ENCODE results near the gene DOCK4.

DNA sequence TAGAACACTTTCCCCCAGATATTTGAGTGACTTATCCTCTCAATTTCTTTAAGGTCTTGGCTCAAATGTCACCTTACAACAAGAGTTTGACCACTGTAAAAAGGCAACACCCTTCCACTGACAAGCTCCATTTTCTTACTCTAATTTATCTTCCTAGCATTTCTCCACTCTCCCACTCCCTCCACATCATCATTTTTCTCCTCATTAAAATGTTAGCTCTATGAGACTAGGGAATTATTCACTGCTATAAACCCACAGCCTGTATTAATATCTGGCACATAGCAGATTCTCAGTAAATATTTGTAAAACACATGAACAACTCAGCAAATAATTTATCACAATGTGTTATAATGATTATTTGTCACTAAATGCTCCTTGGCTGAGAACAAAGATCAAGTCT is 161.0 kb downstream of the DOCK4 start:
- TF ChIP-seq POLR2AphosphoS5 (IDR thresholded peaks at IDR 0.05), result no peak
- TF ChIP-seq, protein P1, sequence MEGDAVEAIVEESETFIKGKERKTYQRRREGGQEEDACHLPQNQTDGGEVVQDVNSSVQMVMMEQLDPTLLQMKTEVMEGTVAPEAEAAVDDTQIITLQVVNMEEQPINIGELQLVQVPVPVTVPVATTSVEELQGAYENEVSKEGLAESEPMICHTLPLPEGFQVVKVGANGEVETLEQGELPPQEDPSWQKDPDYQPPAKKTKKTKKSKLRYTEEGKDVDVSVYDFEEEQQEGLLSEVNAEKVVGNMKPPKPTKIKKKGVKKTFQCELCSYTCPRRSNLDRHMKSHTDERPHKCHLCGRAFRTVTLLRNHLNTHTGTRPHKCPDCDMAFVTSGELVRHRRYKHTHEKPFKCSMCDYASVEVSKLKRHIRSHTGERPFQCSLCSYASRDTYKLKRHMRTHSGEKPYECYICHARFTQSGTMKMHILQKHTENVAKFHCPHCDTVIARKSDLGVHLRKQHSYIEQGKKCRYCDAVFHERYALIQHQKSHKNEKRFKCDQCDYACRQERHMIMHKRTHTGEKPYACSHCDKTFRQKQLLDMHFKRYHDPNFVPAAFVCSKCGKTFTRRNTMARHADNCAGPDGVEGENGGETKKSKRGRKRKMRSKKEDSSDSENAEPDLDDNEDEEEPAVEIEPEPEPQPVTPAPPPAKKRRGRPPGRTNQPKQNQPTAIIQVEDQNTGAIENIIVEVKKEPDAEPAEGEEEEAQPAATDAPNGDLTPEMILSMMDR (IDR thresholded peaks at IDR 0.05), result no peak
- TF ChIP-seq POLR2A (IDR thresholded peaks at IDR 0.05), result no peak
